Upper lobe of left lung (tissue), 4 donors: ENCODE data around the gene ZMYND8.

Experiments
- CTCF ChIP-seq, 6 experiments: fragments of 450-650 bp in 4 of 6; fragments of 200-600 bp in 2 of 6; sonication (generic) in 2 of 6; IDR thresholded peaks; one replicate each; pipeline ENCODE4 v1.5.1; 2016 to 2019; ENCODE audit warnings: antibody characterized with exemption in 6 of 6
- EP300 ChIP-seq, 4 donors: sonication (generic); formaldehyde crosslinking; IDR thresholded peaks; one replicate each; pipeline ENCODE4 v1.5.1; 2017; ENCODE audit warnings: antibody characterized with exemption in 4 of 4, control low read depth in 2 of 4
- POLR2A ChIP-seq, 4 donors: fragments of 450-650 bp; IDR thresholded peaks; one replicate each; pipeline ENCODE4 v1.5.1; 2016 to 2017; ENCODE audit warnings: antibody characterized with exemption in 4 of 4, mild to moderate bottlenecking in 2 of 4

- TF ChIP-seq POLR2A (IDR thresholded peaks at IDR 0.05) (no peak), CTCF (IDR thresholded peaks at IDR 0.05) (no peak), EP300 (IDR thresholded peaks at IDR 0.05) (no peak)
Observed at GRCh38 chr20:47349365-47350180, 6.9 kb downstream of the ZMYND8 start.
